GM12874 (cell line): ENCODE data around the gene CYP2W1.

ENCODE experiments used
- TF ChIP-seq, protein P1 (sequence below): IDR thresholded peaks from 2 replicates; pipeline ENCODE4 v1.5.1; 2011; ENCODE audit warnings: low read depth, mild to moderate bottlenecking, control low read depth, low read length, moderate library complexity; ENCODE audit not compliant: insufficient read depth

The CYP2W1 gene

GRCh38 chr7:990933-991728, 8.2 kb downstream of the CYP2W1 start:
- TF ChIP-seq, protein P1, sequence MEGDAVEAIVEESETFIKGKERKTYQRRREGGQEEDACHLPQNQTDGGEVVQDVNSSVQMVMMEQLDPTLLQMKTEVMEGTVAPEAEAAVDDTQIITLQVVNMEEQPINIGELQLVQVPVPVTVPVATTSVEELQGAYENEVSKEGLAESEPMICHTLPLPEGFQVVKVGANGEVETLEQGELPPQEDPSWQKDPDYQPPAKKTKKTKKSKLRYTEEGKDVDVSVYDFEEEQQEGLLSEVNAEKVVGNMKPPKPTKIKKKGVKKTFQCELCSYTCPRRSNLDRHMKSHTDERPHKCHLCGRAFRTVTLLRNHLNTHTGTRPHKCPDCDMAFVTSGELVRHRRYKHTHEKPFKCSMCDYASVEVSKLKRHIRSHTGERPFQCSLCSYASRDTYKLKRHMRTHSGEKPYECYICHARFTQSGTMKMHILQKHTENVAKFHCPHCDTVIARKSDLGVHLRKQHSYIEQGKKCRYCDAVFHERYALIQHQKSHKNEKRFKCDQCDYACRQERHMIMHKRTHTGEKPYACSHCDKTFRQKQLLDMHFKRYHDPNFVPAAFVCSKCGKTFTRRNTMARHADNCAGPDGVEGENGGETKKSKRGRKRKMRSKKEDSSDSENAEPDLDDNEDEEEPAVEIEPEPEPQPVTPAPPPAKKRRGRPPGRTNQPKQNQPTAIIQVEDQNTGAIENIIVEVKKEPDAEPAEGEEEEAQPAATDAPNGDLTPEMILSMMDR, result no peak

GRCh38 chr7:991729-992656, 9.0 kb downstream of the CYP2W1 start:
- TF ChIP-seq, protein P1, result no peak

DNA sequence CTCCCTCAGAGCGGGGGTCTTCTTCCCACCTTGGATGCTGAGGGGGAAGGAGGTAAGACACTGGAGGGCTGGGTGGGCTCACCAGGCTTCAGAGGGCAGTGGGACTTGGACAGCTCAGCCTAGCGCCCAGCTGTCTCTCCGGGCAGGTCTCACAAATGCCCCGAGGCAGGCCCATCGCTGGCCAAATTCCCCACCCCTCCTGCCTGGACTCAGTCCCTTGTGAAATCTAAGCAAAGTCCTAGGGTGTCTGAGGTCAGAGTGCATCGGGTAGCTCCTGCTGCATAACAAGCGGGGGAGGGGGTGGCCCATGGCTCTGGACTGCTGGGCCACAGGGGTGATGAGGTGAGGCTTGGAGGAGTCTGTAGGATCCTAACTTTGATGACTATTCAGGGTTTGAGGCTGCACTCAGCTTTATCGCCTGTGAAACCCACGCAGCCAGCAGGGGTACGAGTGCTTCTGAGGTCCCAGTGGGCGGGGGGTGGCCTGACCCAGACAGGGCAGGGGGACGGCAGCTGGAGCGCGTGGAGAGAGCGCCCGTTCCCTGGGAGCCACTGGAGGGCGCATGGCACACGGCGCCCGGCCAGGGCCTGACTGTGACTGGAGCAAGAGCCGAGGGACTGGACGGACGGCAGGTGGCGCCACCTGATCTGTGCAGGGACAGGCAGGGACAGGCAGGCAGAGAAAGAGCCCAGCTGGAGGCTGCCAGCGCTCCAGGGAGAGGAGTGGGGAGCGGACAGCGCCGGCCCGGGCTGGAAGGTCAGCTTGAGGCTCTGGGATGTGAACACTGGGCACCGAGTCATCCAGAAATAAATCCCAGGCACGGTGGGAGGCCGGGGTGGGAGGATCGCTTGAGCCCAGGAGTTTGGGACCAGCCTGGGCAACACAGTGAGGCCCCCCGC, 10.0 kb downstream of the CYP2W1 start:
- TF ChIP-seq, protein P1, result peak; percentile 100

DNA sequence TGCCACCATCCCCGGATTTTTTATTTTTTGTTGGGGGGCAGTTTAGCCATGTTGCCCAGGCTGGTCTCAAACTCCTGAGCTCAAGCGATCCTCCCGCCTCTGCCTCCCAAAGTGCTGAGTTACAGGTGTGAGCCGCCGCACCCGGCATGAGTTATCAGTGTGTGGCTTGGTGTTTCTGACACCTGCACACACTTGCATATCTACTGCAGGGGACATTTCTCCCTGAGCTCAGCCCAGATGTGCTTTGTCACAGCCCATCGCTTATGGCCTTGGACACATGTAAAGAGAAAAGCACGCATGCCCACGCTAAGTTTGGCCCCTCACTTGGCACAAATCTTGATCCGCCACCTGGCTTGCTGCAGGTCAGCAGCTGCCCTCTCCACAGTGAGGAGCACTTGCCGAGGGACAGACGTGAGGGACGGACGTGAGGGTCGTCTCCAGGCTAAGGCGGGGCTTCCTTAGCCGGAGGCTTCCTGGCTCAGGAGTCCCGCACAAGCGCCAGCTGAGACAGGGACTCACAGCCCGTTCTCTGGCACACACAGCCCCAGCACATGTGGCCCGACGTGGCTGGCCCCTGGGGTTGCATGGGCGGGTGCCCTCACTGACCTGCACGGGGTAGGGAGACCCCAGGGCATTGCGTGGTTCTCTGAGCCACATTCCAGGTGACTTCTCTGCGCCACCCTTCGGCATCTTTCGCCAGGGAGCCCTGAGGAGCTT, 11.8 kb downstream of the CYP2W1 start:
- TF ChIP-seq, protein P1, result no peak

- TF ChIP-seq, protein P1, result no peak
Measured at GRCh38 chr7:995571-995970, 12.6 kb downstream of the CYP2W1 start.

GRCh38 chr7:996079-996872, 13.3 kb downstream of the CYP2W1 start:
- TF ChIP-seq, protein P1, result no peak
